ENCODE results near the gene CD300C.
"Not testable (repeated sequence)": the region's sequence is repeated elsewhere in the genome, so short reads cannot be mapped to it uniquely, and the experiment has no call there.

CD300C gene

GRCh38 chr17:74513987-74514631, 31.8 kb downstream of the CD300C start:
- DNase-seq (ENCODE audit: low read depth, low spot score) = peak; percentile 73

GRCh38 chr17:74512624-74513091, 33.3 kb downstream of the CD300C start:
- no peak for DNase-seq (ENCODE audit: low read depth, low spot score)

DNA sequence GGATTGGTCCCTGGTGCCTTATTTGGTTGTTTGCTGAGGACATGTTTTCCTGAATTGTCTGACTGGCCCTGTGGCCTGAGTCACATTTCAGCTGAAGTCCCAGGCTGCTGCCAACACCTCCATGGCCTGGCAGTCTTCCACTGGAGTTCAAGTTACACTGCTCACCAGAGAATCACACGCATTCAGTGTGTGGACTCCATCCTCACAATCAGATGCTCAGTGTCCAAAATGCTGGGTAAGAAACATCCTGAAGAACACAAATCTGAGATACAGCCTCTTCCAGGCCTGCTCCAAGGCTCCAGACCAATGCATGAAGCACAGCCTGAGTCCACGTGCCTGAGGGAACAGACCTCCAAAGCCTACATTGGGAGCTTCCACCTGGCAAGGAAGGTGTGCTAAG, 33.9 kb downstream of the CD300C start:
- no peak for DNase-seq (ENCODE audit: low read depth, low spot score)

GRCh38 chr17:74508156-74508555, 37.8 kb downstream of the CD300C start:
- no peak for DNase-seq (ENCODE audit: low read depth, low spot score)

DNA sequence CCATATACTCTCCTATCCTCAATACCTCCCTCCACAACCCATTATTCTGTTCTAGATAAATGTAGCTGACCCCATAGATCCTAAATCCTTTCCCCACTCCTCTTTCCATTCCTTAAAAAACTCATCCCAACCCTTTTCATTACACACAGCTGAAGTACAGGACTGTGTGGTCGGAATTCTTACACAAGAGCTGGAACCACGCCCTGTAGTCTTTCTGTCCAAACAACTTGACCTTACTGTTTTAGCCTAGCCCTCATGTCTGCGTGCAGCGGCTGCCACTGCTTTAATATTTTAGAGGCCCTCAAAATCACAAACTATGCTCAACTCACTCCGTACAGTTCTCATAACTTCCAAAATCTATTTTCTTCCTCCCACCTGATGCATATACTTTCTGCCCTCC, 42.0 kb downstream of the CD300C start:
- DNase-seq (ENCODE audit: low read depth, low spot score) = not testable (repeated sequence)

- DNase-seq (ENCODE audit: low read depth, low spot score) = no peak
Measured at GRCh38 chr17:74502861-74503260, 43.1 kb downstream of the CD300C start.

GRCh38 chr17:74499992-74500391, 45.9 kb downstream of the CD300C start:
- DNase-seq (ENCODE audit: low read depth, low spot score) = no peak

DNA sequence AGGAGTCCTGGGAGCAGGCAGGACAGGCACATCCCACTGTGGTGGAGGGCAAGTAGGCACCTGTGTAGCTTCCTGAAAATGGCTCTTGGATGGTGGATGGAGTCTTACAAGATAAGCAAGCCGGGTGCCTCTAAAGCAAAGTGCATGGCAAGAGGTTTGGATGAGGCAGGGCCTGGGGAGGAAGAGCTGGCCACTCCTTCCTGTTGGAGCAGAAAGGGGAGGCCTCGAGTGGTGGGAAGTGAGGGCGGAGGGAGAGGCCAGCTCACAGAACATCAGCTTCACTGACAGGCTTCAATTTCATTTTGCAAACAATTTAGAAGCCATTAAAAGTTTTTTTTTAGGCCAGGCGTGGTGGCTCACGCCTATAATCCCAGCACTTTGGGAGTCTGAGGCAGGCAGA, 48.4 kb downstream of the CD300C start:
- DNase-seq (ENCODE audit: low read depth, low spot score) = no peak

DNA sequence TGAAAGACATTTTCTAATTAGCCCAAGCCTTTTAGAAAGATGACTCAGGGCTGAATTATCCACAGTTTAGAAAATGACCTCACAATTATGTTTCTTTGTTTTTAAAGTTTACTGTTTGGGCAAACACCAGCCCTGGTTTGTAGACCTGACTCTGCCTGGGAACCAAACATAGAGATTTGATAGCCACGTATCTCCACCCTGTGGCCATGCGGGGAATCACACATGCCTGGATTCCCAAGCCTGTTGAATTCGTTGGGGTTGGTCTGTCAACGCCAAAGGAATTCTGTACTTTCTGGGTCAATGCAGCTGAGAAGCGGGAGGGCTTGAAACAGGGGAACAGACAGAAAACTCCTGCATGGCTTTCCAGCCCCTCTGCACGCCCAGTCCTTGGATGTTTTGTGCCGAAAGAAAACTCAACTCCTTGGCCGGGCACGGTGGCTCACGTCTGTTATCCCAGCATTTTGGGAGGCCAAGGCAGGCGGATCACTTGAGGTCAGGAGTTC, 52.5 kb downstream of the CD300C start:
- no peak for DNase-seq (ENCODE audit: low read depth, low spot score)

DNA sequence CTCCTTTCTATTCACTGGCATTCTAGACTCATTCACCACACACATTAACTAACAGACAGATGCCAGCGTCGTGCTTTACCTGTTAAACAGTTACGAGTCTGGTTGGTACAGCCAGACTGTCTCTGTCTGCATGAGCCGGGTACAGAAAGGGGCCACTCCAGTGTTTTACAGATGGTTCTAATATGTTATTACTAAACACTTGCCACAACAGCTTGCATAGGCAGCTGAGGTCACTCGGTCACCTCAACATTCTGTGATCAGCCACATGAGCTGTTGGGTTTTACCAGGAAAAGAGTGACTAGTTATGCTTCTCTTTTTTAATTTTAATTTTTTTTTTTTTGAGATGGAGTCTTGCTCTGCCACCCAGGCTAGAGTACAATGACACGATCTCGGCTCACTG, 54.3 kb downstream of the CD300C start:
- no peak for DNase-seq (ENCODE audit: low read depth, low spot score)
